GM19328 (cell line): ENCODE results near the gene FAM200B.

Source experiments
- ATAC-seq: cut with Tn5 transposase; IDR thresholded peaks from one replicate; pipeline ENCODE4 v1.9.1; 2021; ENCODE audit warnings: mild to moderate bottlenecking, moderate library complexity; ENCODE audit not compliant: unreplicated experiment

The FAM200B gene

DNA sequence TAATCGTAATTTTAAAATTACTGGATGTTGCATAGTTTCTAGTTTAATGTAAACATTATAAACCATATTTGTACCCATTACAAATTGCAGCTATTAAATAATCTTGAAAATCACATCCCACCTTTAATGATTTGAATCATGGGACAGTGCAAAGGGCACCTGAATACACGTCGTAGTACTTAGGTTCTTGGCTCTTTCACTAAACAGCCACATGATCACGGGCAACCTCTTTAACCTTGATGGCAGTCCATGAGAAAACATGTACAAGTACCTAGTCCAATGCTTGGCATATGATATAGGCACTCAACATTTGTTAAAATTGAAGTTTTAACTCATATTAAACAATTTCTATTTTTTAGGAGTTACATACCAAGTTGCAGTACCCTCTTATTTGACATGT, 14.6 kb upstream of the FAM200B start:
- no peak for ATAC-seq

DNA sequence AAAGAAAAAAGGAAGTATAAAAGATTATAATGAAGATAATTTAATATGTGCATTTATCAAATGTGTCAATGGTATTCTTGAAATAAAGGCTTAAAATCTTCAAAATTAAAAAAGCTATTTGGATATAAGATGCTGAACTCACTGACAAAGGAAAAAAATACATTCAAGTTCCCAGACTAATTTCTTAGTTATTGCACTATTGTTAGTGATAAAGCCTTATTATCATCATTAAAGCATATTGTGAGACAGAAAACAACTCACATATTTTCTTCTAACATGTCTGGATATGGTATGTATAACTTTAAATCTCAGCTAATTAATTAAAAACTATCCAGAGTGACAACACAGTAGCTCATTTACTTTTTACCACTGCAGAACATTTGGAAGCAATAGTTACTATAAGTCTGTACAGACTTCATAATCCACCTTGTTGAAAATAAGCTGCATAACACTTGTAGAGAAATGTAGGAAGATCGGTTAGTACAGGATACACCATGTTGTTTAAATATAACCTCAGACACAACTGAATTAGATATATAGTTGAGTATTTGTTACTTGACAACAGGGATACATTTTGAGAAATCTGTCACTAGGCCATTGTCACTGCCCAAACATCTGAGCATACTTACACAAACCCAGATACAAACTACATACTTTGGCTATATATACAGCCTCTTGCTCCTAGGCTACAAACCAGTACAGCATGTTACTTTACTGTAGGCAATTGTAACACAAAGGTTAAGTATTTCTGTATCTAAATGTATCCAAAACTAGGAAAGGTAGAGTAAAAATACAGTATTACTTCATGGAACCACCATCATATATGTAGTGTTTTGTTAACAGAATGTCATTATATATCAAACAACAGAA, 12.8 kb upstream of the FAM200B start:
- no peak for ATAC-seq

DNA sequence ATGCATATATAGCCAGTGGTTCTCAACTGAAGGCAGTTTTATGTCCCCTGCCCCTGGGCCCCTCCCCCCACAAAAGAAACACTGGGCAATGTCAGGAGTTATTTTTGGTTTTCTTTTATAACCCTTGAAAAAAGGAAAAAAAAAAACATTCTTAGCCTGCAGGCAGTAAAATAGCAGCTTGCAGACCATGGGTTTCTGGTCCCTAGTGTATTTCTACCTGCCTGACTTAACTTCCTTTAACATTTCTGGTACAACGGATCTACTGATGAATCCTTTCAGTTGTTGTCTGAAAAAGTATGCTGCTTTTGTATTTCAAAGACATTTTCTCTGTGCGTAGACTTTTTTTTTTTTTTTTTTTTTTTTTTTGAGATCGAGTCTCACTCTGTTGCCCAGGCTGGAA, 11.1 kb upstream of the FAM200B start:
- ATAC-seq, result no peak

DNA sequence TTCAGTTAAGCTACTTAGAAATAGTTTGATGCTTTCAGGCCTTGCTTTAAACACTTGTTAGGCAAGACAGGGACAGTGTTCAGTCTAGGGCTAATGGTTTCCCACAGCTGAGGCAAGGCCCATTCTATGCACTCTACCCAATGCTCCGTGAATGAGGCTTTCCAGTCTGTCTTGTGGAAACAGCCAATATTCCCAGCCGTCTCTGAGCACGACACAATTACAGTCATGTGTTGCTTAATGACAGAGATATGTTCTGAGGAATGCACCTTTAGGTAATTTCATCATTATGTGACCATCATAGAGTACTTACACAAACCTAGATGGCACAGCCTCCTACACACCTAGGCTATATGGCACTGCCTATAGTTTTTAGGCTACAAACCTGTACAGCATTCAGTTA, 9.5 kb upstream of the FAM200B start:
- ATAC-seq, result no peak

DNA sequence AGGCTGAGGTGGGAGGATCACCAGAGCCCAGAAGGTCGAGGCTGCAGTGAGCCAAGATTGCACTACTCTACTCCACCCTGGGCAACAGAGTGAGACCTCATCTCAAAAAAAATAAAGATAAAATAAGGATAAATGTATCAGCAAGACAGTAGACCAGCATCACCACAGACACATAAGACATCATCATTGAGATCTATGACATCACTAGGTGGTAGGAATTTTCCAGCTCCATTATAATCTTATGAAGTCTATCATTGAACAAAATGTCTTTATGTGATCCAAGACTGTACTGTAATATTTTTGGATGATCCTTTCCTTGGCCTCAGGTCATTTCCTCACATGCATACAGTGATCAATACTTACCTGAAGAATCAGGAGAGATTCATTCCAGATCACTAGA, 8.3 kb upstream of the FAM200B start:
- no peak for ATAC-seq

DNA sequence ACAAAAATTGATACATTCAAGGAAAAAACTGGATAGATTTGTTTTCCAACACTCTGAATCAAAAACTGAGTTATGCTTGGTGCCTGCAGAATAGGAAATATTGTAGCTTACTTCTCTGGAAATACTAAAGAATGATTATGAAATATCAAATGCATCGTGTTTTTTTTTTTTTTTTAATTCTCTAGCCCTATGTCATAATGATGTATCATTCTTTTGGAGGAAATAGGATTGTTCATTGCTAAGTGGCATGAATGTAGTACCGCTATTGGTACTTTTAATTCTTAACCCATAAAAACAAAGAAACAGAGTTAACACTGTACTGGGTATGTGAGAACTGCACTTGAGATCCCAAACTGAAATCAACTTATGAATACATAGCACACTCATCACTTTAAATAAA, 7.6 kb upstream of the FAM200B start:
- ATAC-seq, result no peak

DNA sequence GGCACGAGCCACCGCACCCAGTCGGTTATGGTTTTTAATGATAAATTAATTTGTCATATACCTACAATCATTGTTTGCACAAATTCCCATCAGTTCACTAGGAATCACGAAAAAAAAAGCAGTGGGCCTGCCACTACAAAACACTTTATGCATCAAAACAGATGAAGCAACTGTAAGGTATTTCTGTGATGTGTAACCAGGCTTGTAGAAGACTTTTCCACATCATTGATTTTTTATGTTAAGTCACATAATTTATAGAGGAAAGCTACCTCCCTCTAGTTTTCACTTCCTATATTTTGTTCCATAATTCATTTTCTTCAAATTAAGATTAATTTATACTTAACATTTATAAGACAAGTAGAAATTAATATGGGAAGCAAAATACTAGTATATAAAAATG, 6.7 kb upstream of the FAM200B start:
- no peak for ATAC-seq

DNA sequence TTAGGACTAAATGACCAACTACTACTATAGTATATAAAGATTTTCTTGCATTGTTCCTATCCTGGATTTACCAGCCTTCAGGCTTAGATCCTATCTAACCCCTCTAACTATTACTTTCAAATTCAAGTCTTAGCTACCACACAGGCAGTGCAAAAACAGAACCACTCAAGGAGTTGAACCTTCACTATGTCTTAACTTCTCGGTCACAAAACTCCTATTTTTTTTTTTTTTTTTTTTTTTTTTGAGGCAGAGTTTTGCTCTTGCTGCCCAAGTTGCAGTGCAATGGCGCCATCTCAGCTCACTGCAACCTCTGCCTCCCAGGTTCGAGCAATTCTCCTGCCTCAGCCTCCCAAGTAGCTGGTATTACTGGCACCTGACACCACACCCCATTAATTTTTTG, 6.3 kb upstream of the FAM200B start:
- no peak for ATAC-seq

DNA sequence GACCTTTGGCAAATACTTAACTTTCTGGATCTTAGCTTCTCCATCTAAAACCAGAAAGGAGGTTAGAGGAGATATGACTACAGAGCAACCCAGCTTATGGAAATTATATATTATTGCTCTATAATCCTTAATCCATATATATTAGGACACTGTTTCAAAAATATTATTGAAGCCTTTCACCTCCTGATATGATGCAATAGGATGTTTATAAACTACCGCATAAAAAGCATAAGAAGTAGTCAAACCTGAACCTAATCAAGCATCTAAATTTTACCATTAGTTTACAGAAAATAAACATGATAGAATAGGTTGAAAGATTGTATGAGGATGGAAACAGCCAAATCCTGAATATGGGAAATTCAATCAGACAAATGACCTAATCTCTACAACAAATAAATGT, 5.6 kb upstream of the FAM200B start:
- no peak for ATAC-seq

DNA sequence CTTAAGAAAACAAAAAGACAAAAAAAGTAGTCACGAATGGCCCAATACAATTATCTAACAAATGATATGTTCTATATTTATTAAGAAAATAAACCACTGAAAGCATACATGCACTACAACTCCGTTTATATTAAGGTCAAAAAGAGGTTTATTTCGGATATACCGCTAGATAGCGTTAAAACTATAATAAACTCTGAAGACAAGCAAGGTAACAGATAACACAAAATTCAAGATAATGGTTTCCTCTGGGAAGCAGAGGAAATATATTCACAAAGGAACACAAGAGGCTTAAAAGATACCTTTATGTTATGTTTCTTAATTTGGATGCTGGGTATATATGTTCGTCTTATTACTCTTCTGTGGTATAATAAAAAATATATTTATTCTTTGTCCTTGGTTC, 4.7 kb upstream of the FAM200B start:
- no peak for ATAC-seq

DNA sequence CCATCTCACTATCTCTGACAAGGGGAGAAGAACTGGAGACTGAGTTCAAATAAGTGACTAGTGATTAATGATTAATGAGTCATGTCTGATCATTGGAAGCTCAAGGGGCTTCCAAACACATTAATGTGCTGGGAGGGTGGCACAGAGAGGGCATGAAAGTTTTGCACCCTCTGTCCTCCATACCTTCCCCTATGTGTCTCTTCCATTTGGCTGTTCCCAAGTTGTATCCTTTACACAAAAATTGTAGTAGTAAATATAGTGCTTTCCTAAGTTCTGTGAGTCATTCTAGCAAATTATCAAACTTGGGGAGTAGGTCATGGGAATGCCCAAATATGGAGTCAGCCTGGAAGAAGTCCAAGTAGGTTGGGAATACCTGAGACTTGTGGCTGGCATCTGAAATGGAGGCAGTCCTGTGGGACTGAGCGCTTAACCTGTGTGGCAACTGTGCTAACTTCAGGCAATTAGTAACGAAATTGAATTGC, 4.1 kb upstream of the FAM200B start:
- no peak for ATAC-seq

DNA sequence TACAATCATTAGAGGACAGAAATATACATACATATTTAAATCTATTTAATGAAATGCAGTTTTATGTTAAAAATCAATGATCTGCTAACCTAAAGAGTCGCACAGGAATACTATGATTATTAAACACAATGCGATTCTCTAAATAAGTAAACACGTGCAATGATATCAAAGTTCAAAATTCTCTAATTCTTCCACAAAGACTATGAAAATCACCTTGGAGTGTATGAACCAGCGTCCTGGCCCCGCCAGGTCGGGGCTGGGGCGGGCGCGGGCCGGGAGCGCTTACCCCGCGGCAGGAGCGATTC, 608 bp upstream of the FAM200B start:
- no peak for ATAC-seq

DNA sequence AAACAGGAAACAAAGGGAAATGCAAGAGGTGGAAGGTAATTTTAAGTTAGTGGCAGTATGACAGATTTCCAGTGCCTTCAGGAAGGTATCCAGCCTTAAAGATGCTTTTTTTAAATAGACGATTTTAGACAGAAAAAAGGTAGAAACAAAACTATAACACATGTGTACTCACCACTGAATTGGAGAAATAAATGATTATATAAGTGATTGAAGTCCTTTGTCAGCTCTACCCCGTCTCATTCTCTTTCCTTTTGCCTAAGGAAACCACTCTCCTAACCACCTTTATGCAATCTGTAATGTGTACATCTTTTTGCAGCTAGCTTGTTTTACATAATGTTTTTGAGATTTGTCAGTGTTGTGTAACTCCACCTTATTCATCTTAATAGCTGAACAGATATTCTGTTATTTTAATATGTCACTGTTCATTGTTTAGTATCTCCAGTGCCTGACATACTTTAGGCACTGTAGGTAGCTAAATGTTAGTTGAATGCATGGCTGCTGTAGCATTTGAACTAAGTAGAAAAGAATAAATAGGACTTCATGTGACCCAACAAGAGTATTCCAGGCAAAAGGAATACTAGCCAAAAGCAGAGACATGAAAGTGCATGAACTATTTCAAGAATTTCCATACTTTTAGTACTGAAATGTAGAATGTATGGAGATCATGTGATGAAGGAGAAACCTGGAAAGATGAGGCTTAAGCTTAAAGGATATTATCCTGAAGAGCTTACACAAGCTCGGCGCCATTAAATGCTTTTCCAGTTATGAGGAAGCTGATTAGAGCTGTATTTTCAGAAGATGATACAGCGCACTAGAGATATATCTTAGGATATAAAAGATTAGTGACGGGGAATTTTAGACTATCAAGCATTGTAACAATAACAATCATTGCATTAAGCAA, 865 bp downstream of the FAM200B start:
- ATAC-seq, result peak; percentile 2

DNA sequence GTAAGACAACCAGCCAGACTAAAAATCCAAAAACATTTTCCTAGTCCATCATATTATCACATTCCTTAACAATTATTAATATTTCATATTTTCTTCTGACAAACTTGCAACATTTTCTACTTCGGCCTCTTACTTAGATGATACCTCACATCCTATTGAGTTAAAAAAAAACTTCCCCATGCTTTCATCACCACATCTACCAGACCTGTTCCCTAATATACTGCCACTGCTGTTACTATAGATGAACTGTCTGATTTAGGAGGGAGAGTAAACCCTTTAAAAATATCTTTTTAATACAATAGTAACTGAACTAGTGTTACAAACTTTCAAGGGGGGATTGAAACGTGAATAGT, 1.5 kb downstream of the FAM200B start:
- no peak for ATAC-seq

DNA sequence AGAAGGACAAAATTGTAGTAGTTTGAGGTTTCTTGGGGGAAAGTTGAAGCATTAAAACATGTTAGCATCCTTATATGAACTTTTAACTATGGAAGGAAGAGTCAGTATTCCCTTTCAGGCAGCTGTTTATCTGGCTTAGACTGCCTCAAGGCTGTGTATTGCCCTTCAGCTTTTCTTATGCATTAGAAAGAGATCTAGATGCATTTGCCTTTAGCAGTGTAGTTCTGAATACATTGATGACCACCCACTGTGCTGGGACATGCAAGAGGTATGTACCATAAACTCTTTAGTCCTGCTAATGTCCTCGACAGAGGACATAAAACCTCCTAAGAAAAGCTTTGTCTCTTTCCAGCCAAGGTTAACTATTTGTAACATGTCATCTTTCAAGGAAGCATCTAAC, 2.9 kb downstream of the FAM200B start:
- ATAC-seq, result no peak

DNA sequence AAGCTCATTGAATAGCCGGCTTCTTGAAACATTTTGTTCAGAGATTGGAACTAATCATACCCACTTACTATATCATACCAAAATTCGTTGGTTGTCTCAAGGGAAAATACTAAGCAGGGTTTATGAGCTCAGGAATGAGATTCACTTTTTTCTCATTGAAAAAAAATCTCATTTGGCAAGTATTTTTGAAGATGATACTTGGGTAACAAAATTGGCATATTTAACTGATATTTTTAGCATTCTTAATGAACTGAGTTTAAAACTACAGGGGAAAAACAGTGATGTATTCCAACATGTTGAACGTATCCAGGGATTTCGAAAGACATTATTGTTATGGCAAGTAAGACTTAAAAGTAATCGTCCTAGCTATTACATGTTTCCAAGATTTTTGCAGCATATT, 6.4 kb downstream of the FAM200B start:
- ATAC-seq, result no peak

DNA sequence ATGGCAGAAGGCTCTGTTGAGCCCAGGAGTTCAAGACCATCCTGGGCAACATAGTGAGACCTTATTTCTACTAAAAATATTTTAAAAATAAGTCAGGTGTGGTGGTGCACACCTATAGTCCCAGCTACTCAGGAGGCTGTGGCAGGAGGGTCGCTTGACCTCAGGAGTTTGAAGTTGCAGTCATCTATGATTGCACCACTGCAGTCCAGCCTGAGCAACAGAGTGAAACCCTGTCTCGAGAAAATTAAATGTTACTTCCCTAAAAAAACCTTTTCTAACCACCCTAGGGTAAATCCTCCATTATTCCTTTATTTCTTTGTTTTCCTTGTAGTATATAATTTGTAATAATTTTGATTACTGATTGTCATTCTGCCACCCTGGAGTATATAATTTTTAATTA, 7.9 kb downstream of the FAM200B start:
- ATAC-seq, result no peak

DNA sequence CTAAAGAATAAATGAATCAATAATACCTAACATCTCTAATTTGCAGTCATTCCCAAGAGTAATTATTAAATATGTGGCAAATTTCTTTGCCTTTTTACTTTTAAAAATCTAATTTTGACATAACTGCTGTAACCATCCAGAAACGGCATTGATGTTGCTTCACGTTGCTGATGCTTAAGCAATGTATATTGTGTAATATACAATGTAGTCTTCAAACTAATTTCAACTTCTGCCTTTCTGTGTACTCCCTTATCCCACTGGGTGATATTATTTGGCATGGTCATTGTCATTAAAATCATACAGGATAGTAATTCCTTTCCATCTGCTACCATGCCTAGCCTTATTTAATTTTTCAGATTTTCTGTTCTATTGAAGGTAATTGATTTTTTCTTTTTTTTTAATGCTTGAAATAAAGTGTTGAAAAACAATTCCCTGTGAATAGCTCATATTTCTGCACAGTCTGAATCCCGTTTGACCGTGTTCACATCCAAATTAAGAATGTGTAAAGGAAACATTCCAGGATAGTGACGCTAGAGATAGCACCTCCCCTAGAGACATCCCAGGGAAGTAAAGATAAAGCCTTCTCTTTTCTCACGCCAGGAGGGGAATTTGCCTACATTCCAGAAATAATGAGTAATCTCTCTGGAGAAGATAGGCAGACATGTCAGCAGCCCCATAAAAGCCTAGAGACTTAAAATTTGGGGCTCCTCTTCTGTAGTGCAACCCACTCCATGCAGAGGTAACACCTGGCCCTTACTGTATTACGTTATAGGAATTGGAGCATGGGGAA, 8.6 kb downstream of the FAM200B start:
- ATAC-seq, result no peak

DNA sequence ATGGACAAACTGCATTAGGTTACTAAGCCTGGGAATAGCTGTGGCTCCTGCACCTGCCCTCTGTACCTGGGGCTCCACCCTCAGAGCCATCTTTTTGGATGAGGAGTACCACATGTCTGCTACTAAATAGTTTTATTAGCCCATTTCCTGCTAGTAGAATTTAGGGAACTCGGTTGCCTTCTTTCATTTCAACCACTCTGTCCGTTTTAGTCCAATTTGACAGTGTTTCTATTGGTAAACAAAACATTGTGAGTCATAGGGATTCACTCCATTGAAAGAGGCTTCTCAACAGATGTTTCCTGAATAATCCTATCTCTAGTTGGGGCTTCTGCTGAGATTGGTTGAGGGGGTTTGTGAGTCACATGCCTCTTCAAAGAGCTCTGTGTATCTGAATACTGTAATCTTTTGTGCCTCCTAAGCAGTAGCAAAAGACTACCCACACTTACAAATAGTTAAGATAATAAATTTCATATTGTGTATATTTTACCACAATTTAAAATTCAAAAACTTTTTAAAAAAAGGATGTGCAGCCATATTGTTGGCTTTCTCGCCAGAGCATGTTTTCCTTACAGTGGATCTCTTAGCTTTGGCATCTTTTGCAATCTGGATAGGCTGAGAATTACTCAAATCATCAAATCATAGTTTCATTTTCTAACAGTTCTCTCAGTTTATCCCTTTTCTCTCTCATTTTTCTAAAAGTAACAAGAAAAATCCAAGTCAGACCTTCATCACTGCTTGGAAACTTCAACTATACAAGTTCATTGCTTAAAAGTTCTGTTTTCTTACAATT, 9.9 kb downstream of the FAM200B start:
- ATAC-seq, result no peak

DNA sequence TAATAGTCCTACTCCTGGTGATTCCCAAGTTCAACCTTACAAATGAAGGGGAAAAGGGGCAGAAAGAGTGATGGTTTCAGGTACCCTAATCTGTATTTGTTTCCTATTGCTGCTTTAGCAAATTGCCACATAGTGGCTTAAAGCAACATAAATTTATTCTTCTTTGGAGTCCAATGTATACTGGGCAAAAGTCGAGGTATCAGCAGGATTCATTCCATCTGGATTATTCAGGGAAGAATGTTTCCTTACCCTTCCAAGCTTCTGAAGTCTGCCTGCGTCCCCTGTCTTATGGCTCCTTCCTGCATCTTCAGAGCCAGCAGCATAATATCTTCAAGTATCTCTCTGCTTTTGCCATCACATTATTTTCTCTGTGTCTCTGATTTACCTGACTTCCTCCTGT, 11.0 kb downstream of the FAM200B start:
- ATAC-seq, result no peak

DNA sequence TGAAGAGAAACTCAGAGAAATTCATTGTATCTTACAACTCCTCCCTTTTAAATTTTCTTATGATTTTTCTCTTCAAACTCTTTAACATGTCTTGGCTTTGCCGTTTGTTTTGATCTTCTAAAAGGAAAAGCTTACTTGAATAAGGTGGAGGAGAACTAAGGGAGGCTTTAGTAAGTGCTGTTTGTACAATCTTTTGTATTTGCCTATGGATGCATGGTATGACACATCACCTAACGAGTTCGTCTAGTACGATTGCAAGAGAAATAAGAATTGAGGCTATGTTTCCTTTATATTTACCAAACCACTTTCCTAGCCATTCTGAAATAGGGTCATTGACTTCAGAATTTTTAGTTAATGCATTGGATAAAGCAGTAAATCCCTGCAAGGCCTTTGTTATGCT, 12.8 kb downstream of the FAM200B start:
- ATAC-seq, result no peak
